Fibroblast of mammary gland (primary cell): ENCODE results near the gene ZGLP1.

Source experiments
- DNase-seq: peaks from one replicate; pipeline ENCODE4 v3.0.0-alpha.2; 2010; ENCODE audit warnings: low read depth
- H3K4me3 ChIP-seq: 2 replicates; pipeline ENCODE4 v1.5.1; 2011; ENCODE audit warnings: low read depth, mild to moderate bottlenecking, low read length, moderate library complexity; ENCODE audit not compliant: control insufficient read depth
- CTCF ChIP-seq: conservative IDR thresholded peaks from 2 replicates; pipeline ENCODE4 v1.5.1; 2011; ENCODE audit warnings: low read depth, low read length, inconsistent platforms; ENCODE audit not compliant: control insufficient read depth, insufficient read depth

Gene ZGLP1

DNA sequence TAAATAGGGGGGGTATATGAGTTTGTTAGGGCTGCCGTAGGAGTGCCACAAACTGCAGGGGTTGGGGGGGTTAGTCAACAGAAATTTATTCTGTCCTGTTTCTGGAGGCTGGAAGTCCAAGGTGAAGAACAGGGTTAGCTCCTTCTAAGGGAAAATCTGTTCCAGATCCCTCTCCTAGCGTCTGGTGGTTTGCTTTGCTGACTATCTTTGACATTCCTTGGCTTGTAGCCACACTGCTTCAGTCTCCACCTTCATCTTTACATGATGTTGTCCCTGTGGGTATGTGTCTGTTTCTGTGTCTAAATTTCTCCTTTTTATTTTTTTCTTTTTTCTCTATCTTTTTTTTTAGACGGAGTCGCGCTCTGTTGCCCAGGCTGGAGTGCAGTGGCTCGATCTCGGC is 46.8 kb downstream of the ZGLP1 start:
- no peak for TF ChIP-seq CTCF
- H3K4me3 ChIP-seq, result no peak overlapping the region
- DNase-seq, result peak; percentile 35

GRCh38 chr19:10260141-10260584 is 49.5 kb downstream of the ZGLP1 start:
- TF ChIP-seq CTCF, result no peak
- H3K4me3 ChIP-seq, result no peak overlapping the region
- DNase-seq, result no peak

DNA sequence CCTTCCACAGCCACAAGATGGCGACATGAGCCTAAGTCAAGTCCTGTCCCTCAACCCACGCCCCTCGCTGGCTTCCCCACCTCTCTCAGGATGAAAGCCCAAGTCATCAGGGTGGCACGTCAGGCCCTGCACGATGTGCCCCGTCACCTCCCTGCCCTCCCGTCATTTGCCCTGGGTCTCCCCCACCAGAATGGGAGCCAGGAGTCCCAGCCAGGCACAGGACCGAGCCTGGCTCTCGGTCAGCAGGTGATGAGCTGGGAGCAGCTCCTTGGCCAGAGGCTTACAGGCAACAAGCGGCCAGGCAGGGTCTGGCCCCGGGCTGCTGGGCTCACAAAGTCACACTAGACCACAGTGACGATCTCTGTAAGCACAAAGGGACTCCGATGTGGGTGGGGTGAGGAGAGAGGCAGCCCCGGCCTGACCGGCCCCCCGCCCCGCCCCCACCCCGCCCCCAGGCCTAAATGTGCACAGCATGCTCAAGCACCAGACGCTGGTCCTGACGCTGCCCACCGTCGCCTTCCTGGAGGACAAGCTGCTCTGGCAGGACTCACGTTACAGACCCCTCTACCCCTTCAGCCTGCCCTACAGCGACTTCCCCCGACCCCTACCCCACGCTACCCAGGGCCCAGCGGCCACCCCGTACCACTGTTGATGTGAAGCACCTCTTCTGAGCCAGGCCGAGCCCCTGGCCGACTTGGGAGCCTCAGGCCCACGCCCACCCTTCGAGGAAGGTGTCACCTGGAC is 50.3 kb downstream of the ZGLP1 start:
- H3K4me3 ChIP-seq, result no peak overlapping the region
- TF ChIP-seq CTCF, result peak; percentile 73
- peak; percentile 84 for DNase-seq

DNA sequence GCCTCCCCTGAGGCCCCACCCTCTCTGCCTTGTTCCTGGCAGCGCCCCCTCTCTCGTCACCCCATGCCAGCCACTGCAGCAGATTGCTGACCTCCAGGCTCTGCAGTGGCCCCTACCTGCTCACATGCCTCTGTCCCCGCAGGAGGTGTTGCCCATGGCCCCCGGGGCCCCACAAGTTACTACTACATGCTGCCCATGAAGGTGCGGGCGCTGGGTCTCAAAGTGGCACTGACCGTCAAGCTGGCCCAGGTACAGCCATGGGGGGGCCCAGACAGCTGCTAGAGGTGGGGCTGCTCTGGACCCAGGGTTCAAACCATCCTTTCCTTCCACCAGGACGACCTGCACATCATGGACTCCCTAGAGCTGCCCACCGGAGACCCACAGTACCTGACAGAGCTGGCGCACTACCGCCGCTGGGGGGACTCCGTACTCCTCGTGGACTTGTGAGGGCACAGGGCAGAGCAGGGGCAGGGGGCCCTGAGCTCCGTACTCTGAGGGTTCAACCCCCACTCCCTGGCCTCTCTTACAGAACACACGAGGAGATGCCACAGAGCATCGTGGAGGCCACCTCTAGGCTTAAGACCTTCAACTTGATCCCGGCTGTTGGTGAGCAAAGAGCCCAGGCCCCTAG is 51.4 kb downstream of the ZGLP1 start:
- TF ChIP-seq CTCF, result no peak
- no peak overlapping the region for H3K4me3 ChIP-seq
- DNase-seq, result no peak

DNA sequence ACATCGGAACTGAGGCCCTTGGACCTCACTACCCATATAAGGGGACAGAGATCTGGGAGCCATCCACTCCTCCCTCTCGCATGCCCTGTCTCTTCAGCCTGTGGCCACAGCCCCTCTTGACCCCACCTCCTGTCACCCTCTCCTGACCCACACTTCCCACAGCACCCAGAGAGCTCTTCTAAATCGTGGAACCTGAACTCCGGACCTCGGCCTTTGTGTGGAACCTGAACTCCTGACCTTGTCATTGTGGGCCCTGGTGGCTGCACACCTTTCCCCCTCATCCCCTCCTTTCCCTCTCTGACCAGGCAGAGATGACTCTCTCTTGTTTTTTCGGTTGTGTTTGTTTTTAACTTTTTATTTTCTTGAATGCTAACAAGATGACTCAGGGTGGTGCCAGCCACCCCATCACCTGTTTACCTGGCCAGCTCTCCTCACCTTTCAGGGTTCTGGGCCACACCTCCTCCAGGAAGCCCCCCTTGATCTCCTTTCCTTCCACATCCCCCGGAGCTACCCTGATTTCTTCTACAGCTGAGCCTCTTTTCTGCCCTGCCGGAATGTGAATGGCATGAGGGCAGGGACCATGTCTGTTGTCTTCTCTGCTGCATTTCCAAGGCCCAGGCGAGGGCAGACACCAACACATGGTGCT is 52.5 kb downstream of the ZGLP1 start:
- TF ChIP-seq CTCF, result no peak
- H3K4me3 ChIP-seq, result no peak overlapping the region
- no peak for DNase-seq

DNA sequence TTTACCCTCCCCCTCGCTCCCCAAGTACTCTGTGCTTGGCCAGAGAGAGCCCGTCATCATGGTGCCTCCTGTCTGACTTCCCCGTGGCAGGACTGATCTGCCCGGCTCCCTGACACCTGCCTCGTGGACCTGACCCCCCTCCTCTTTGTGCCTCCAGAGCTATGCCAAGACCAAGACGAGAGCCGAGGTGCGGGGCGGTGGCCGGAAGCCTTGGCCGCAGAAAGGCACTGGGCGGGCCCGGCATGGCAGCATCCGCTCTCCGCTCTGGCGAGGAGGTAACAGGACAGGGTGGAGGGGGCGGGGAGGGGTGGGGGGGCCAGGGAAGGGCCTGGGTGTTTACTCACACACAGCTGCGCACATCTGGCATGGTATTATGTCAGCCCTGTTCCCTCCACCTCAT is 53.1 kb downstream of the ZGLP1 start:
- no peak overlapping the region for H3K4me3 ChIP-seq
- DNase-seq, result no peak
- TF ChIP-seq CTCF, result no peak
